ENCODE results near the gene CYP27B1. TPM values are rescaled to one million over a fixed set of nuclear protein-coding genes. Genes with fewer than 3 reads are reported as not detected.

Gene CYP27B1
- total and polyA plus RNA-seq, 2 donors (not counting 3 experiments of a cell fraction or from before 2014, with no cell fraction given) = 0.62 to 2.7 TPM

DNA sequence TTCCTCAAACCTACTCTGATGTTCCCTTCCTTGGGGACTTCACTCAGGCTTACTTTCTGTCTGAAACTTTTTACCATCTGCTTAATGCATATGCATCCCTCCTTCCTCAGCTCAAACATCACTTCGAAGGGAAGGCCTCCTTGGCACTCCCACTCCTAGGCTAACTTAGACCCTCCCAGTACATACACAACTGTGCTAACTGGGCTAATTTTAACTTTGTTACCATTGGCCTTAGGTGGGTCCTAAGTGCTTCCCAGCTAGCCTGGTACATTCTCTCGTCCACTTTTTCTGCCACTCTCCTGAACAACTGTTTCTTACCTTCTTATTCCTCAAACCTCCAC, 9.3 kb upstream of the CYP27B1 start:
- DNase-seq (ENCODE audit: low read depth, low spot score) (no peak), FAIRE-seq (no peak)
- BruUV-seq (replicated peaks) = no TSS peak
- H3K27me3 ChIP-seq (ENCODE audit: control insufficient read depth in 2 of 2, insufficient read depth in 2 of 2, low read length in 2 of 2) = no peaks in the 10 kb centered on the region
- H3K27ac ChIP-seq (ENCODE audit: insufficient read depth, low read depth, low read length) = no peak overlapping the region
- peaks cover 9% of the 10 kb centered on the region for H3K4me1 ChIP-seq (ENCODE audit: control insufficient read depth, extremely low read depth, insufficient read depth, low read length)
- H3K9ac ChIP-seq (replicated peaks; ENCODE audit: extremely low read depth, insufficient read depth, low read length) = no peak overlapping the region
- TF ChIP-seq, protein P1, sequence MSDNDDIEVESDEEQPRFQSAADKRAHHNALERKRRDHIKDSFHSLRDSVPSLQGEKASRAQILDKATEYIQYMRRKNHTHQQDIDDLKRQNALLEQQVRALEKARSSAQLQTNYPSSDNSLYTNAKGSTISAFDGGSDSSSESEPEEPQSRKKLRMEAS (IDR thresholded peaks at IDR 0.05; ENCODE audit: insufficient read depth, insufficient read length) = no peak
- TF ChIP-seq MYC (IDR thresholded peaks at IDR 0.05; ENCODE audit: low read depth, low read length) (no peak), JUN (IDR thresholded peaks at IDR 0.05; ENCODE audit: borderline replicate concordance, insufficient read depth, insufficient read length, low read depth) (no peak), POLR2AphosphoS5 (IDR thresholded peaks at IDR 0.05; ENCODE audit: insufficient read depth, low read depth, low read length) (no peak), FOS (IDR thresholded peaks at IDR 0.05; ENCODE audit: borderline replicate concordance, insufficient read depth, low read length) (no peak), POLR2A (IDR thresholded peaks at IDR 0.05; ENCODE audit: low read depth, low read length) (no peak), GATA2 (IDR thresholded peaks at IDR 0.05; ENCODE audit: insufficient read depth, insufficient read length, low read depth, low read length) (no peak), EZH2 (IDR thresholded peaks at IDR 0.05; ENCODE audit: borderline replicate concordance, low read depth, low read length, severe bottlenecking) (no peak)
- TF ChIP-seq, protein P2, sequence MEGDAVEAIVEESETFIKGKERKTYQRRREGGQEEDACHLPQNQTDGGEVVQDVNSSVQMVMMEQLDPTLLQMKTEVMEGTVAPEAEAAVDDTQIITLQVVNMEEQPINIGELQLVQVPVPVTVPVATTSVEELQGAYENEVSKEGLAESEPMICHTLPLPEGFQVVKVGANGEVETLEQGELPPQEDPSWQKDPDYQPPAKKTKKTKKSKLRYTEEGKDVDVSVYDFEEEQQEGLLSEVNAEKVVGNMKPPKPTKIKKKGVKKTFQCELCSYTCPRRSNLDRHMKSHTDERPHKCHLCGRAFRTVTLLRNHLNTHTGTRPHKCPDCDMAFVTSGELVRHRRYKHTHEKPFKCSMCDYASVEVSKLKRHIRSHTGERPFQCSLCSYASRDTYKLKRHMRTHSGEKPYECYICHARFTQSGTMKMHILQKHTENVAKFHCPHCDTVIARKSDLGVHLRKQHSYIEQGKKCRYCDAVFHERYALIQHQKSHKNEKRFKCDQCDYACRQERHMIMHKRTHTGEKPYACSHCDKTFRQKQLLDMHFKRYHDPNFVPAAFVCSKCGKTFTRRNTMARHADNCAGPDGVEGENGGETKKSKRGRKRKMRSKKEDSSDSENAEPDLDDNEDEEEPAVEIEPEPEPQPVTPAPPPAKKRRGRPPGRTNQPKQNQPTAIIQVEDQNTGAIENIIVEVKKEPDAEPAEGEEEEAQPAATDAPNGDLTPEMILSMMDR (IDR thresholded peaks at IDR 0.05; ENCODE audit: extremely low read depth in 1 of 2, insufficient read depth in 1 of 2, low read depth in 1 of 2, low read length in 2 of 2) = no peak
- intact Hi-C loops (cut with micrococcal nuclease) = no loop called here
- H2AFZ ChIP-seq (ENCODE audit: low read depth, low read length) = no peak overlapping the region
- H3K9me3 ChIP-seq (replicated peaks; ENCODE audit: control insufficient read depth, insufficient read depth, low read length) = no peaks in the 10 kb centered on the region
- ChIA-PET POLR2A (no interaction called here), CTCF (interaction anchor here (3.0 kb wide), 1 partner anchor 19 kb away, joined by 7 read pairs; no protein-coding TSS in a partner anchor)
- dilution Hi-C loops (cut with MboI; ENCODE audit: extremely low pct_ligation_motif_present, low sequenced_read_pairs) = no loop called here
- H3K9me1 ChIP-seq (replicated peaks; ENCODE audit: control insufficient read depth, extremely low read depth, insufficient read depth, low read length) = no peaks in the 10 kb centered on the region
- H4K20me1 ChIP-seq (replicated peaks; ENCODE audit: control insufficient read depth, extremely low read depth, insufficient read depth, low read length) = no peaks in the 10 kb centered on the region
- H3K79me2 ChIP-seq (ENCODE audit: control insufficient read depth, insufficient read depth, low read length) = peaks cover 2% of the 10 kb centered on the region
- H3K4me2 ChIP-seq (ENCODE audit: insufficient read depth, low read length) = no peak overlapping the region
- no peak overlapping the region for H3K4me3 ChIP-seq (replicated peaks in 1 of 3; ENCODE audit: insufficient read depth in 1 of 3, low read depth in 1 of 3, low read length in 3 of 3)
- H3K36me3 ChIP-seq (ENCODE audit: control insufficient read depth in 2 of 2, extremely low read depth in 1 of 2, insufficient read depth in 2 of 2, low read length in 2 of 2) = peaks cover 0 to 3% of the 10 kb centered on the region in 2 experiments

Measured in endothelial cell of umbilical vein (primary cell).